Effector memory CD4-positive, alpha-beta T cell (primary cell): ENCODE results near the gene EMCN.
"Not testable (repeated sequence)": the region's sequence is repeated elsewhere in the genome, so short reads cannot be mapped to it uniquely, and the experiment has no call there.

Experiments
- DNase-seq, 3 donors: peaks; one replicate each; pipeline ENCODE4 v3.0.0-alpha.2; 2020
- H3K27ac ChIP-seq: 2 replicates; pipeline ENCODE4 v1.7.0; 2013; ENCODE audit warnings: mild to moderate bottlenecking, low read length, moderate library complexity; ENCODE audit not compliant: insufficient read depth, poor library complexity, severe bottlenecking
- H3K27me3 ChIP-seq: replicated peaks from 2 replicates; pipeline ENCODE4 v1.7.0; 2013; ENCODE audit warnings: mild to moderate bottlenecking, low read length; ENCODE audit not compliant: insufficient read depth, control insufficient read depth, poor library complexity, severe bottlenecking
- H3K36me3 ChIP-seq: 2 replicates; pipeline ENCODE4 v1.7.0; 2013; ENCODE audit warnings: mild to moderate bottlenecking, low read length, moderate library complexity; ENCODE audit not compliant: control insufficient read depth, insufficient read depth
- H3K4me1 ChIP-seq: 2 replicates; pipeline ENCODE4 v1.7.0; 2013; ENCODE audit warnings: low read length, mild to moderate bottlenecking; ENCODE audit not compliant: control insufficient read depth, insufficient read depth, poor library complexity, severe bottlenecking
- H3K4me3 ChIP-seq: 2 replicates; pipeline ENCODE4 v1.7.0; 2013; ENCODE audit warnings: low read length, low read depth, mild to moderate bottlenecking; ENCODE audit not compliant: insufficient read depth, poor library complexity, severe bottlenecking
- H3K9me3 ChIP-seq: 2 replicates; pipeline ENCODE4 v1.7.0; 2013; ENCODE audit warnings: mild to moderate bottlenecking, low read length, moderate library complexity; ENCODE audit not compliant: control insufficient read depth

Gene EMCN

GRCh38 chr4:100417565-100417964 lies 100.3 kb downstream of the EMCN start:
- H3K4me3 ChIP-seq: no peak overlapping the region
- H3K27me3 ChIP-seq: no peaks in the 10 kb centered on the region
- H3K36me3 ChIP-seq: no peaks in the 10 kb centered on the region
- DNase-seq: no peak
- no peak overlapping the region for H3K27ac ChIP-seq
- H3K9me3 ChIP-seq: no peaks in the 10 kb centered on the region
- no peaks in the 10 kb centered on the region for H3K4me1 ChIP-seq

GRCh38 chr4:100414016-100414790 lies 103.6 kb downstream of the EMCN start:
- H3K27me3 ChIP-seq: peaks cover 3% of the 10 kb centered on the region
- no peak for DNase-seq

GRCh38 chr4:100391863-100392262 lies 126.0 kb downstream of the EMCN start:
- Histone ChIP-seq H3K36me3 (no peaks in the 10 kb centered on the region), H3K27me3 (no peaks in the 10 kb centered on the region)
- DNase-seq: no peak

More at GRCh38 chr4:100414016-100414790, 103.6 kb downstream of the EMCN start:
- Histone ChIP-seq H3K27ac (no peak overlapping the region), H3K9me3 (no peaks in the 10 kb centered on the region), H3K4me3 (no peak overlapping the region), H3K4me1 (no peaks in the 10 kb centered on the region), H3K36me3 (no peaks in the 10 kb centered on the region)

GRCh38 chr4:100391086-100391485 lies 126.7 kb downstream of the EMCN start:
- DNase-seq: no peak
- Histone ChIP-seq H3K4me3 (no peak overlapping the region), H3K27me3 (no peaks in the 10 kb centered on the region), H3K9me3 (no peaks in the 10 kb centered on the region), H3K4me1 (no peaks in the 10 kb centered on the region), H3K27ac (no peak overlapping the region), H3K36me3 (no peaks in the 10 kb centered on the region)

More at GRCh38 chr4:100391863-100392262, 126.0 kb downstream of the EMCN start:
- Histone ChIP-seq H3K4me1 (no peaks in the 10 kb centered on the region), H3K9me3 (no peaks in the 10 kb centered on the region), H3K4me3 (no peak overlapping the region), H3K27ac (no peak overlapping the region)

GRCh38 chr4:100386270-100386669 lies 131.6 kb downstream of the EMCN start:
- no peaks in the 10 kb centered on the region for H3K4me1 ChIP-seq
- no peaks in the 10 kb centered on the region for H3K27me3 ChIP-seq
- H3K36me3 ChIP-seq: no peaks in the 10 kb centered on the region
- no peaks in the 10 kb centered on the region for H3K9me3 ChIP-seq
- H3K4me3 ChIP-seq: no peak overlapping the region
- no peak for DNase-seq
- H3K27ac ChIP-seq: no peak overlapping the region

GRCh38 chr4:100380401-100380800 lies 137.4 kb downstream of the EMCN start:
- H3K9me3 ChIP-seq, H3K27ac ChIP-seq, DNase-seq, H3K4me3 ChIP-seq, H3K36me3 ChIP-seq, H3K27me3 ChIP-seq, H3K4me1 ChIP-seq: not testable (repeated sequence)

GRCh38 chr4:100379583-100380105 lies 138.2 kb downstream of the EMCN start:
- H3K36me3 ChIP-seq: no peaks in the 10 kb centered on the region
- no peak for DNase-seq
- H3K27me3 ChIP-seq: no peaks in the 10 kb centered on the region
- no peaks in the 10 kb centered on the region for H3K4me1 ChIP-seq
- no peak overlapping the region for H3K4me3 ChIP-seq
- no peaks in the 10 kb centered on the region for H3K9me3 ChIP-seq
- H3K27ac ChIP-seq: no peak overlapping the region

- Histone ChIP-seq H3K9me3 (no peaks in the 10 kb centered on the region), H3K27me3 (no peaks in the 10 kb centered on the region), H3K36me3 (no peaks in the 10 kb centered on the region), H3K4me3 (no peak overlapping the region), H3K4me1 (no peaks in the 10 kb centered on the region), H3K27ac (no peak overlapping the region)
- no peak for DNase-seq
These were observed 145.4 kb downstream of the EMCN start for GRCh38 chr4:100372432-100372831.

- no peaks in the 10 kb centered on the region for H3K27me3 ChIP-seq
- no peaks in the 10 kb centered on the region for H3K9me3 ChIP-seq
- H3K4me3 ChIP-seq: no peak overlapping the region
- no peak overlapping the region for H3K27ac ChIP-seq
- no peaks in the 10 kb centered on the region for H3K4me1 ChIP-seq
- no peak for DNase-seq
- no peaks in the 10 kb centered on the region for H3K36me3 ChIP-seq
These were observed 148.0 kb downstream of the EMCN start for GRCh38 chr4:100369871-100370270.

GRCh38 chr4:100367451-100367850 lies 150.4 kb downstream of the EMCN start:
- no peak overlapping the region for H3K27ac ChIP-seq
- no peaks in the 10 kb centered on the region for H3K36me3 ChIP-seq
- H3K9me3 ChIP-seq: no peaks in the 10 kb centered on the region
- H3K4me3 ChIP-seq: no peak overlapping the region
- no peaks in the 10 kb centered on the region for H3K27me3 ChIP-seq
- H3K4me1 ChIP-seq: no peaks in the 10 kb centered on the region
- DNase-seq: no peak
